B cell (primary cell): ENCODE data around the gene ROM1. TPM values are rescaled to one million over a fixed set of nuclear protein-coding genes. Genes with fewer than 3 reads are reported as not detected.

ENCODE experiments used
- ATAC-seq: fragments of 200-7000 bp; cut with Tn5 transposase; one replicate; pipeline ENCODE4 v1.10.0; 2021; ENCODE audit warnings: low read depth, mild to moderate bottlenecking, moderate number of reproducible peaks, moderate library complexity
- CTCF ChIA-PET: fragments of 350-600 bp; sonication (Branson Sonifier 250); formaldehyde crosslinking; loops from one replicate; lab custom pipeline; 2021; ENCODE audit warnings: antibody characterized with exemption, inconsistent platforms; lab: Charles Lee
- POLR2A ChIA-PET: fragments of 350-600 bp; sonication (Branson Sonifier 250); formaldehyde crosslinking; loops from one replicate; lab custom pipeline; 2021; ENCODE audit warnings: antibody characterized with exemption; lab: Charles Lee
- DNase-seq: peaks from one replicate; pipeline ENCODE4 v3.0.0; 2013
- H2AFZ ChIP-seq: 2 replicates; pipeline ENCODE4 v1.6.1; 2012; ENCODE audit warnings: mild to moderate bottlenecking, low read depth, low read length; ENCODE audit not compliant: insufficient read depth, poor library complexity, severe bottlenecking
- H3K27ac ChIP-seq, 2 donors: 1 replicate in 1 of 2; 2 replicates in 1 of 2; pipeline ENCODE4 v1.5.1; 2012 to 2013; ENCODE audit warnings: low read length in 2 of 2, mild to moderate bottlenecking in 2 of 2, moderate library complexity in 1 of 2
- H3K27me3 ChIP-seq, 4 experiments: fragments of 200-600 bp in 1 of 4; sonication (generic) in 1 of 4; replicated peaks in 1 of 4; 1 replicate in 2 of 4; 2 replicates in 2 of 4; pipeline versions ENCODE4 v1.6.1 to v1.7.0; 2013 to 2016; ENCODE audit warnings: low read length in 3 of 4, mild to moderate bottlenecking in 2 of 4, mixed read lengths in 1 of 4, moderate library complexity in 1 of 4; ENCODE audit not compliant: insufficient read depth in 4 of 4, control insufficient read depth in 3 of 4; ENCODE audit errors: control extremely low read depth in 1 of 4
- H3K36me3 ChIP-seq, 2 experiments: replicated peaks in 1 of 2; 1 replicate in 1 of 2; 2 replicates in 1 of 2; pipeline versions ENCODE4 v1.6.1 to v1.7.1; 2013; ENCODE audit warnings: low read length in 1 of 2; ENCODE audit not compliant: insufficient read depth in 2 of 2, control insufficient read depth in 1 of 2; ENCODE audit errors: control extremely low read depth in 1 of 2, extremely low read depth in 1 of 2
- H3K4me1 ChIP-seq, 2 donors: fragments of 200-600 bp in 1 of 2; sonication (generic) in 1 of 2; 1 replicate in 1 of 2; 2 replicates in 1 of 2; pipeline versions ENCODE4 v1.5.1 to v1.6.1; 2013 to 2017; ENCODE audit warnings: low read length in 2 of 2; ENCODE audit not compliant: control insufficient read depth in 2 of 2, insufficient read depth in 2 of 2
- H3K4me2 ChIP-seq: replicated peaks from 2 replicates; pipeline ENCODE3; 2012; ENCODE audit warnings: mild to moderate bottlenecking, low read depth, low read length; ENCODE audit not compliant: poor library complexity, severe bottlenecking
- H3K4me3 ChIP-seq, 5 experiments: fragments of 200-600 bp in 1 of 5; sonication (generic) in 1 of 5; 1 replicate in 3 of 5; 2 replicates in 2 of 5; pipeline versions ENCODE4 v1.5.1 to v1.7.0; 2011 to 2016; ENCODE audit warnings: low read length in 4 of 5, mild to moderate bottlenecking in 4 of 5, low read depth in 2 of 5, control low read depth in 1 of 5, moderate library complexity in 1 of 5; ENCODE audit not compliant: insufficient read depth in 1 of 5; ENCODE audit errors: control extremely low read depth in 1 of 5, extremely low read depth in 1 of 5
- H3K79me2 ChIP-seq: fragments of 200-600 bp; sonication (generic); one replicate; pipeline ENCODE4 v1.6.0; 2016; ENCODE audit warnings: low read length; ENCODE audit not compliant: control insufficient read depth, insufficient read depth
- H3K9ac ChIP-seq: fragments of 200-600 bp; sonication (generic); 2 replicates; pipeline ENCODE4 v1.6.1; 2017; ENCODE audit warnings: mild to moderate bottlenecking, low read length, moderate library complexity
- H3K9me3 ChIP-seq, 3 donors: one replicate each; pipeline versions ENCODE4 v1.6.1 to v1.7.1; 2013; ENCODE audit warnings: low read length in 2 of 3; ENCODE audit not compliant: control insufficient read depth in 2 of 3, insufficient read depth in 1 of 3; ENCODE audit errors: control extremely low read depth in 1 of 3
- H4K20me1 ChIP-seq: 2 replicates; pipeline ENCODE4 v1.6.0; 2012; ENCODE audit warnings: mild to moderate bottlenecking, low read length; ENCODE audit not compliant: insufficient read depth, control insufficient read depth, poor library complexity, severe bottlenecking
- H3K27ac Mint-ChIP-seq: one replicate; pipeline ENCODE4 v1.8.0; 2021; ENCODE audit warnings: mixed read lengths
- H3K27me3 Mint-ChIP-seq: one replicate; pipeline ENCODE4 v1.8.0; 2021; ENCODE audit warnings: mixed read lengths
- H3K4me1 Mint-ChIP-seq: one replicate; pipeline ENCODE4 v1.8.0; 2021; ENCODE audit warnings: mixed read lengths
- H3K4me3 Mint-ChIP-seq: one replicate; pipeline ENCODE4 v1.8.0; 2021; ENCODE audit warnings: mixed read lengths
- H3K9me3 Mint-ChIP-seq: one replicate; pipeline ENCODE4 v1.8.0; 2022; ENCODE audit warnings: mixed read lengths; ENCODE audit not compliant: insufficient read depth
- CTCF ChIP-seq: fragments of 200-600 bp; IDR thresholded peaks from one replicate; pipeline ENCODE4 v1.8.0; 2022; ENCODE audit warnings: antibody characterized with exemption, mild to moderate bottlenecking
- WGBS: methylation state at CpG from one replicate; pipeline ENCODE4 v1.1.5; 2013; ENCODE audit warnings: missing lambda C conversion rate; ENCODE audit not compliant: insufficient coverage; 5-methylcytosine and 5-hydroxymethylcytosine counted together
- intact Hi-C: fragments of 100-400 bp; cut with micrococcal nuclease; formaldehyde crosslinking; loops from one replicate; pipeline ENCODE4 v1.10.0; 2022
- polyA plus RNA-seq: library from polyadenylated mRNA; depleted of rRNA; stranded (reverse); fragments of >200 nt; gene quantifications from 2 replicates; pipeline ENCODE4 v1.2.3, GENCODE V29; 2012
- total RNA-seq, 2 donors: library from RNA; stranded (reverse); fragments of 120-200 nt in 1 of 2; gene quantifications; 1 replicate in 1 of 2; 2 replicates in 1 of 2; pipeline versions ENCODE4 v1.2.3 to v1.2.4, GENCODE V29; 2013 to 2022

Gene ROM1
- total and polyA plus RNA-seq, 2 donors (not counting 1 experiment from before 2014, with no cell fraction given) = 1.3 to 2.0 TPM

GRCh38 chr11:62601372-62602140 lies 11.5 kb upstream of the ROM1 start, which contains the start of gene MTA2:
MTA2 (minus strand) TSS chr11:62601865; CDS start chr11:62601450, 415 bp downstream.
- Histone ChIP-seq H2AFZ (peak within 1 kb of the TSS; percentile 86), H3K9me3 (peaks cover 0 to 3% (median 0%) of the 10 kb centered on the region in 3 donors), H3K36me3 (peaks cover 4 to 44% of the 10 kb centered on the region in 2 experiments), H4K20me1 (peaks cover 7% of the 10 kb centered on the region), H3K9ac (peak within 1 kb of the TSS; percentile 95), H3K79me2 (peaks cover 37% of the 10 kb centered on the region), H3K4me2 (peak within 1 kb of the TSS; percentile 94), H3K4me1 (peaks cover 24 to 40% of the 10 kb centered on the region in 2 donors), H3K27me3 (no peaks in the 10 kb centered on the region), H3K27ac (peak within 1 kb of the TSS; percentile 78 to 90), H3K4me3 (peak within 1 kb of the TSS; percentile 82 to 97 (median 86))
- Mint-ChIP-seq H3K4me1 (peaks cover 46% of the 10 kb centered on the region), H3K27me3 (no peaks in the 10 kb centered on the region), H3K27ac (peak within 1 kb of the TSS; percentile 96), H3K9me3 (no peaks in the 10 kb centered on the region), H3K4me3 (peak within 1 kb of the TSS; percentile 97)
- intact Hi-C loops = loop anchor here (1.0 kb wide), 5 partner anchors 11 to 157 kb away; partner anchors contain the start of genes EML3 and GANAB
- no peak for TF ChIP-seq CTCF
- under 1% methylated on average over 83 of the region's 83 CpGs for WGBS
- ChIA-PET POLR2A (interaction anchor here (0.7 to 3.1 kb wide), 18 partner anchors 9 to 280 kb away, joined by 3 to 63 read pairs (median 5); partner anchors contain the start of genes B3GAT3, C11orf98, CSKMT and EEF1G), CTCF (interaction anchor here (0.7 to 2.4 kb wide), 9 partner anchors 9 to 184 kb away, joined by 3 to 47 read pairs (median 3); partner anchors contain the start of genes INTS5 and TUT1)
- peak; percentile 99 for DNase-seq
- ATAC-seq = peak; percentile 78
